ENCODE data around the gene RCAN3. TPM values are rescaled to one million over a fixed set of nuclear protein-coding genes. Genes with fewer than 3 reads are reported as not detected.
"Not testable (repeated sequence)": the region's sequence is repeated elsewhere in the genome, so short reads cannot be mapped to it uniquely, and the experiment has no call there.

The RCAN3 gene
- total RNA-seq, 8 experiments from 2014 or later, result 0.51 to 18.0 (median 6.3) TPM

- Histone ChIP-seq H3K4me1 (replicated peaks in 1 of 2) (no peaks in the 10 kb centered on the region), H3K27ac (no peak overlapping the region), H3K4me3 (no peak overlapping the region)
- ATAC-seq (replicated peaks in 6 of 8), result no peak
- in situ Hi-C loops (cut with MboI; ENCODE audit: low pct_unique_long_range_greater_than_20kb in 2 of 9, low sequenced_read_pairs in 9 of 9, unreplicated experiment in 9 of 9), result no loop called here
- 67 to 100% (median 91%) methylated on average over 1 to 3 of the region's 18 CpGs; no CpG with 5 or more reads in 6 of the 10 experiments for WGBS, 10 experiments
Measured at GRCh38 chr1:24490101-24490781, 12.4 kb upstream of the RCAN3 start.

- peak in 2 of 8 experiments; percentile 42 to 77 for ATAC-seq (replicated peaks in 6 of 8)
- Histone ChIP-seq H3K4me1 (replicated peaks in 1 of 2) (no peaks in the 10 kb centered on the region), H3K27ac (no peak overlapping the region), H3K4me3 (no peak overlapping the region)
- in situ Hi-C loops (cut with MboI; ENCODE audit: low pct_unique_long_range_greater_than_20kb in 2 of 9, low sequenced_read_pairs in 9 of 9, unreplicated experiment in 9 of 9), result no loop called here
- WGBS, 10 experiments, result 11 to 90% (median 51%) methylated on average over 5 to 14 of the region's 15 CpGs
Measured at GRCh38 chr1:24491577-24492360, 10.9 kb upstream of the RCAN3 start.

- H3K4me1 ChIP-seq (replicated peaks in 1 of 2); ATAC-seq (replicated peaks in 6 of 8); H3K27ac ChIP-seq; H3K4me3 ChIP-seq; in situ Hi-C loops (cut with MboI; ENCODE audit: low pct_unique_long_range_greater_than_20kb in 2 of 9, low sequenced_read_pairs in 9 of 9, unreplicated experiment in 9 of 9): not testable (repeated sequence)
- 70 to 100% (median 92%) methylated on average over 1 to 9 of the region's 9 CpGs for WGBS, 10 experiments
Measured at GRCh38 chr1:24492935-24493334, 9.7 kb upstream of the RCAN3 start.

GRCh38 chr1:24493785-24494184 lies 8.9 kb upstream of the RCAN3 start:
- no peak overlapping the region for H3K4me3 ChIP-seq
- in situ Hi-C loops (cut with MboI; ENCODE audit: low pct_unique_long_range_greater_than_20kb in 2 of 9, low sequenced_read_pairs in 9 of 9, unreplicated experiment in 9 of 9), result no loop called here
- no peak overlapping the region for H3K27ac ChIP-seq
- 0 to 100% (median 68%) methylated on average over 1 to 3 of the region's 3 CpGs; no CpG with 5 or more reads in 1 of the 10 experiments for WGBS, 10 experiments
- no peaks in the 10 kb centered on the region for H3K4me1 ChIP-seq (replicated peaks in 1 of 2)
- no peak for ATAC-seq (replicated peaks in 6 of 8)

- in situ Hi-C loops (cut with MboI; ENCODE audit: low pct_unique_long_range_greater_than_20kb in 2 of 9, low sequenced_read_pairs in 9 of 9, unreplicated experiment in 9 of 9), result no loop called here
- H3K4me3 ChIP-seq, result no peak overlapping the region
- no peaks in the 10 kb centered on the region for H3K4me1 ChIP-seq (replicated peaks in 1 of 2)
- H3K27ac ChIP-seq, result no peak overlapping the region
- 60 to 94% (median 88%) methylated on average over 5 to 12 of the region's 12 CpGs; no CpG with 5 or more reads in 3 of the 10 experiments for WGBS, 10 experiments
- no peak for ATAC-seq (replicated peaks in 6 of 8)
Measured at GRCh38 chr1:24498589-24498988, 4.0 kb upstream of the RCAN3 start.

- in situ Hi-C loops (cut with MboI; ENCODE audit: low pct_unique_long_range_greater_than_20kb in 2 of 9, low sequenced_read_pairs in 9 of 9, unreplicated experiment in 9 of 9), result no loop called here
- Histone ChIP-seq H3K4me3 (no peak overlapping the region), H3K4me1 (replicated peaks in 1 of 2) (peaks cover 0 to 5% of the 10 kb centered on the region in 2 donors), H3K27ac (no peak overlapping the region)
- 40 to 100% (median 85%) methylated on average over 1 to 5 of the region's 5 CpGs; no CpG with 5 or more reads in 1 of the 10 experiments for WGBS, 10 experiments
- ATAC-seq (replicated peaks in 6 of 8), result no peak
Measured at GRCh38 chr1:24500448-24501048, 2.1 kb upstream of the RCAN3 start.

- no peak for ATAC-seq (replicated peaks in 6 of 8)
- peaks cover 0 to 5% of the 10 kb centered on the region in 2 donors for H3K4me1 ChIP-seq (replicated peaks in 1 of 2)
- WGBS, 10 experiments, result 0 to 90% (median 73%) methylated on average over 1 to 15 of the region's 16 CpGs; no CpG with 5 or more reads in 1 of the 10 experiments
- H3K4me3 ChIP-seq, result peak overlapping the region in 4 of 5 donors; percentile 67 to 98 (median 76)
- in situ Hi-C loops (cut with MboI; ENCODE audit: low pct_unique_long_range_greater_than_20kb in 2 of 9, low sequenced_read_pairs in 9 of 9, unreplicated experiment in 9 of 9), result no loop called here
- no peak overlapping the region for H3K27ac ChIP-seq
Measured at GRCh38 chr1:24501371-24502064, 1.1 kb upstream of the RCAN3 start.

- 0 to 51% (median 22%) methylated on average over 1 to 8 of the region's 39 CpGs; no CpG with 5 or more reads in 4 of the 10 experiments for WGBS, 10 experiments
- Histone ChIP-seq H3K4me3 (peak overlapping the region; percentile 67 to 98 (median 75)), H3K27ac (peak overlapping the region in 1 of 2 donors; percentile 68), H3K4me1 (replicated peaks in 1 of 2) (peaks cover 0 to 5% of the 10 kb centered on the region in 2 donors)
- in situ Hi-C loops (cut with MboI; ENCODE audit: low pct_unique_long_range_greater_than_20kb in 2 of 9, low sequenced_read_pairs in 9 of 9, unreplicated experiment in 9 of 9), result no loop called here
- ATAC-seq (replicated peaks in 6 of 8), result peak; percentile 76 to 89 (median 80)
Measured at GRCh38 chr1:24502065-24502708, 449 bp upstream of the RCAN3 start.

- Histone ChIP-seq H3K4me1 (replicated peaks in 1 of 2) (peaks cover 0 to 5% of the 10 kb centered on the region in 2 donors), H3K4me3 (peak overlapping the region; percentile 67 to 98 (median 75)), H3K27ac (no peak overlapping the region)
- peak in 3 of 8 experiments; percentile 3 to 12 (median 6) for ATAC-seq (replicated peaks in 6 of 8)
- in situ Hi-C loops (cut with MboI; ENCODE audit: low pct_unique_long_range_greater_than_20kb in 2 of 9, low sequenced_read_pairs in 9 of 9, unreplicated experiment in 9 of 9), result no loop called here
- WGBS, 10 experiments, result 0 to 92% (median 22%) methylated on average over 1 to 16 of the region's 53 CpGs; no CpG with 5 or more reads in 2 of the 10 experiments
Measured at GRCh38 chr1:24503059-24503751, 569 bp downstream of the RCAN3 start.

- no peak overlapping the region for H3K27ac ChIP-seq
- H3K4me3 ChIP-seq, result peak overlapping the region in 3 of 5 donors; percentile 67 to 77 (median 75)
- no peak for ATAC-seq (replicated peaks in 6 of 8)
- peaks cover 0 to 5% of the 10 kb centered on the region in 2 donors for H3K4me1 ChIP-seq (replicated peaks in 1 of 2)
- 57 to 95% (median 69%) methylated on average over 1 to 7 of the region's 7 CpGs for WGBS, 10 experiments
- in situ Hi-C loops (cut with MboI; ENCODE audit: low pct_unique_long_range_greater_than_20kb in 2 of 9, low sequenced_read_pairs in 9 of 9, unreplicated experiment in 9 of 9), result no loop called here
Measured at GRCh38 chr1:24503870-24504523, 1.4 kb downstream of the RCAN3 start.

GRCh38 chr1:24504560-24504959 lies 1.9 kb downstream of the RCAN3 start:
- H3K27ac ChIP-seq, result no peak overlapping the region
- H3K4me1 ChIP-seq (replicated peaks in 1 of 2), result peaks cover 0 to 5% of the 10 kb centered on the region in 2 donors
- no peak overlapping the region for H3K4me3 ChIP-seq
- ATAC-seq (replicated peaks in 6 of 8), result no peak
- in situ Hi-C loops (cut with MboI; ENCODE audit: low pct_unique_long_range_greater_than_20kb in 2 of 9, low sequenced_read_pairs in 9 of 9, unreplicated experiment in 9 of 9), result no loop called here
- 63 to 100% (median 78%) methylated on average over 1 to 4 of the region's 4 CpGs for WGBS, 10 experiments

Data from motor neuron (in vitro differentiated cells).